Measurements from ENCODE around the gene HSPB8.

DNA sequence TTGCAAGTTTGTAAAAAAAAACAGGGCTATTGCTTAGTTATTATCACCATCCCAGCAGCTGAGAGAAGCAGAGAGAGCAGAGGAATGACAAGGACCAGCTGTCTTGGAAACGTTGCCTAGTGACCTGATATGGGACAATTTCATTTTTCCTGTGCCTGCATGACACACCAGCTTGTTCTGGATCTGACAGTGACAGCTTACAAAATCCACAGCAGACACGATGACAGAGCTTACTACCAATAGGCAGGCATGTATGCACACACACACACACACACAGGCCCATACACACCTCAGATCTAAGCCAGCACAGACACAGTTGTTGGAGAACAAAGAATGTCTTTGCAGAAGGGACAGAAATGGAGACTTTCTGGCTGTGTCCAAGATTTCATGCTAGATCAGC, 25.4 kb downstream of the HSPB8 start:
- no peak for TF ChIP-seq POLR2AphosphoS5 (IDR thresholded peaks at IDR 0.05; ENCODE audit: borderline replicate concordance, low read depth, low read length)
- TF ChIP-seq EZH2 (IDR thresholded peaks at IDR 0.05), result no peak
